Psoas muscle (tissue), 8 donors: Measurements from ENCODE around the gene RB1. TPM values are rescaled to one million over a fixed set of nuclear protein-coding genes. Genes with fewer than 3 reads are reported as not detected.

ENCODE experiments used
- ATAC-seq, 4 donors: fragments of 200-7000 bp; cut with Tn5 transposase; one replicate each; pipeline ENCODE4 v1.9.1; 2020; ENCODE audit warnings: moderate library complexity in 3 of 4, mild to moderate bottlenecking in 2 of 4
- DNase-seq, 2 donors: peaks; one replicate each; pipeline ENCODE4 v3.0.0-alpha.2; 2020
- H3K27ac ChIP-seq: fragments of 200-600 bp; one replicate; pipeline ENCODE4 v1.8.0; 2022
- H3K27me3 ChIP-seq, 3 donors: fragments of 200-600 bp in 1 of 3; one replicate each; pipeline versions ENCODE4 v1.6.1 to v1.8.0; 2013 to 2022; ENCODE audit warnings: low read length in 2 of 3, mild to moderate bottlenecking in 2 of 3, moderate library complexity in 1 of 3; ENCODE audit not compliant: insufficient read depth in 3 of 3
- H3K36me3 ChIP-seq, 2 donors: fragments of 200-600 bp in 1 of 2; one replicate each; pipeline versions ENCODE4 v1.6.1 to v1.8.0; 2013 to 2022; ENCODE audit warnings: low read depth in 1 of 2, mild to moderate bottlenecking in 1 of 2, moderate library complexity in 1 of 2; ENCODE audit not compliant: insufficient read depth in 1 of 2
- H3K4me1 ChIP-seq: fragments of 200-600 bp; one replicate; pipeline ENCODE4 v1.8.0; 2022
- H3K4me3 ChIP-seq: fragments of 200-600 bp; one replicate; pipeline ENCODE4 v1.8.0; 2022; ENCODE audit warnings: mild to moderate bottlenecking
- H3K9me3 ChIP-seq: fragments of 200-600 bp; one replicate; pipeline ENCODE4 v1.8.0; 2022
- WGBS, 3 donors: extraction: QIAGEN DNeasy Blood & Tissue Kit; methylation state at CpG; one replicate each; pipeline versions ENCODE4 v1.1.6 to v1.1.7; 2013; 5-methylcytosine and 5-hydroxymethylcytosine counted together
- intact Hi-C, 2 donors: fragments of 100-400 bp; cut with DNase I; formaldehyde crosslinking; loops; one replicate each; pipeline versions ENCODE4 v1.11.0 to v1.14.2; 2022
- polyA plus RNA-seq, 3 donors: library from polyadenylated mRNA; stranded (reverse); fragments of 200-250 nt; gene quantifications; one replicate each; pipeline ENCODE4 v1.2.3, GENCODE V29; 2013
- total RNA-seq, 4 donors: library from RNA; stranded (reverse); fragmentation: NEBNext Ultra II Directional in 2 of 4; extraction: Animal tissue kit (Norgen Biotek cat#: 25700) in 2 of 4; gene quantifications; one replicate each; pipeline versions ENCODE4 v1.2.1 to v1.2.4, GENCODE V29; 2021 to 2023
- TF ChIP-seq, protein P1 (sequence below): fragments of 200-600 bp; IDR thresholded peaks from one replicate; pipeline ENCODE4 v1.8.0; 2022; ENCODE audit warnings: antibody characterized with exemption
- donor health status: healthy with polysubstance abuse.
- donor health status: DM: no; HTN: no; CAD: no; lungs with moderate emphysema.
- donor health status: Bipolar disorder and iron deficiency.
- donor health status: healthy.
- donor health status: DM: yes; HTN: yes; CAD: no.
- donor health status: DM: no; HTN: no; CAD: no.
- donor health status: DM: no; HTN: no; CAD: no.
- donor health status: DM: yes; HTN: yes; CAD: no.

Gene RB1
- total and polyA plus RNA-seq, 7 donors = 16.6 to 35.6 (median 28.0) TPM

GRCh38 chr13:48318377-48318811, 14.8 kb downstream of the RB1 start:
- Histone ChIP-seq H3K36me3 (peaks cover 0 to 2% of the 10 kb centered on the region in 2 donors), H3K27ac (no peak overlapping the region), H3K27me3 (no peaks in the 10 kb centered on the region), H3K4me1 (no peaks in the 10 kb centered on the region), H3K4me3 (peak overlapping the region; percentile 41), H3K9me3 (peaks cover 21% of the 10 kb centered on the region)
- DNase-seq (peak in 1 of 2 donors; percentile 50), ATAC-seq (peak; percentile 28 to 43 (median 38))
- TF ChIP-seq, protein P1, sequence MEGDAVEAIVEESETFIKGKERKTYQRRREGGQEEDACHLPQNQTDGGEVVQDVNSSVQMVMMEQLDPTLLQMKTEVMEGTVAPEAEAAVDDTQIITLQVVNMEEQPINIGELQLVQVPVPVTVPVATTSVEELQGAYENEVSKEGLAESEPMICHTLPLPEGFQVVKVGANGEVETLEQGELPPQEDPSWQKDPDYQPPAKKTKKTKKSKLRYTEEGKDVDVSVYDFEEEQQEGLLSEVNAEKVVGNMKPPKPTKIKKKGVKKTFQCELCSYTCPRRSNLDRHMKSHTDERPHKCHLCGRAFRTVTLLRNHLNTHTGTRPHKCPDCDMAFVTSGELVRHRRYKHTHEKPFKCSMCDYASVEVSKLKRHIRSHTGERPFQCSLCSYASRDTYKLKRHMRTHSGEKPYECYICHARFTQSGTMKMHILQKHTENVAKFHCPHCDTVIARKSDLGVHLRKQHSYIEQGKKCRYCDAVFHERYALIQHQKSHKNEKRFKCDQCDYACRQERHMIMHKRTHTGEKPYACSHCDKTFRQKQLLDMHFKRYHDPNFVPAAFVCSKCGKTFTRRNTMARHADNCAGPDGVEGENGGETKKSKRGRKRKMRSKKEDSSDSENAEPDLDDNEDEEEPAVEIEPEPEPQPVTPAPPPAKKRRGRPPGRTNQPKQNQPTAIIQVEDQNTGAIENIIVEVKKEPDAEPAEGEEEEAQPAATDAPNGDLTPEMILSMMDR = no peak
- intact Hi-C loops = no loop called here
- WGBS, 3 donors = 70 to 74% (median 73%) methylated on average over 25 to 28 of the region's 28 CpGs

DNA sequence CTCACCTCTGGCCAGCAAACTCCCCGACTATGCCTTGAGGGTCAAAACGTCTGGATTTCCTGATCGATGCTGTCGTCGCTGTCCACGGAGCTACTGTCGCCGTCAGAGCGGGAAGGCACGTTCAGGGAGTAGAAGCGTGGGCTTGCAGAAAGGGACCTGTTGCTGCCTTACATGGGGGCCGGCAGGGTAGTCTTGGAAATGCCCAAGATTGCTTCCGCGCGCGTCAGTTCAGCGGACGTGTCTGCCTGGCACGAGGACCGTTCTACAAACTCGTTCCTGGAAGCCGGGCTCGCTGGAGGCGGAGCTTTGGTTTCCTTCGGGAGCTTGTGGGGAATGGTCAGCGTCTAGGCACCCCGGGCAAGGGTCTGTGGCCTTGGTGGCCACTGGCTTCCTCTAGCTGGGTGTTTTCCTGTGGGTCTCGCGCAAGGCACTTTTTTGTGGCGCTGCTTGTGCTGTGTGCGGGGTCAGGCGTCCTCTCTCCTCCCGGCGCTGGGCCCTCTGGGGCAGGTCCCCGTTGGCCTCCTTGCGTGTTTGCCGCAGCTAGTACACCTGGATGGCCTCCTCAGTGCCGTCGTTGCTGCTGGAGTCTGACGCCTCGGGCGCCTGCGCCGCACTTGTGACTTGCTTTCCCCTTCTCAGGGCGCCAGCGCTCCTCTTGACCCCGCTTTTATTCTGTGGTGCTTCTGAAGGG, 15.4 kb downstream of the RB1 start:
- whole genome bisulfite sequencing, 3 donors = 69 to 77% (median 75%) methylated on average over 47 of the region's 47 CpGs

DNA sequence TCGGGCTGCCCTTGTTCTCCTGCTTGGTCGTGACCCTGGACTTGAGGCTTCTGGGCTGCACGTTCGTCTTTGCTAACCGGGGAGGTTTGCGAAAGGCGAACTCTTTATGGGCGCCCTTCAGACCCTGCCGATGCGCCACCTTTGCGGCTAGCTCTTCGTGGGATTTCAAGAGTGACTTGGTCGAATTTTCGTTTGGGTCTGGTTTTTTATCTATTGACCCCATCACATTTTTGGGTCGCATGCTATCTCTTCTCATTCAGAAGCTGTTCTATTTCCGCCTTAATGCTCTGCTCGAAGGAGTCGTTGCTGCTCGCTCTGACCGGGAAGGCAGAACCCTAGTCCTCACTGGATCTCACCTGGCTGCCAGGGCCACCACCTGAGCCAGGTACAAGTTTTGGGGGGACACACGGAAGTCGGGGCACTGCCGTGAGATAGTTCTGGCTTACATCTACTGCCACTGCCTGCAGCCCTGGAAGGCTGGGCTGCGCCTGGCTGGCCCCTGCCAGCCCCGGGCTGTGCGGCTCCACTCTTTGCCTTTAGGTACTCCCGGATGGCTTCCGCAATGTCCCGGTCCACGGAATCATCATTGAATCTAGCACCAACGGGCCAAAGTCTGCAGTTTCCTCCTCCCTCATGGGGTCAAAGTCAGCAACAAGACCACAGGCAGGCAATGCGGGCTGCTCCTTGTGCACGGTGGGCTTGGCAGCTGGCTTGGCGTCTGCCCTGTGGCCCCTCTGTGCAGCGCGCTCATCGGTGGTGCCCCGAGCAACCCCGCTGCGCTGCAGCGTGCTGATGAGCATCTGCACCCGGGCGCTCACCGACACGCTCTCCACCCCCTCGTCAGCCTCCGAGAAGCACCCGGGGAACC, 16.2 kb downstream of the RB1 start:
- intact Hi-C loops = loop anchor here in 1 of 2 donors (10.0 kb wide), 1 partner anchor 175 kb away; no protein-coding TSS in a partner anchor
- WGBS, 3 donors = 83 to 85% (median 85%) methylated on average over 47 to 48 of the region's 48 CpGs
- DNase-seq (no peak), ATAC-seq (no peak)
- Histone ChIP-seq H3K27me3 (no peaks in the 10 kb centered on the region), H3K9me3 (peaks cover 17% of the 10 kb centered on the region), H3K4me1 (no peaks in the 10 kb centered on the region), H3K4me3 (no peak overlapping the region), H3K27ac (no peak overlapping the region), H3K36me3 (peaks cover 0 to 2% of the 10 kb centered on the region in 2 donors)
- TF ChIP-seq, protein P1 = no peak

More for the DNA sequence above, 15.4 kb downstream of the RB1 start:
- peak overlapping the region; percentile 41 for H3K4me3 ChIP-seq
- ATAC-seq (peak in 2 of 4 donors; percentile 25 to 36), DNase-seq (peak in 1 of 2 donors; percentile 53)
- H3K36me3 ChIP-seq = peaks cover 0 to 2% of the 10 kb centered on the region in 2 donors
- no peaks in the 10 kb centered on the region for H3K27me3 ChIP-seq
- H3K4me1 ChIP-seq = no peaks in the 10 kb centered on the region
- TF ChIP-seq, protein P1 = no peak
- H3K27ac ChIP-seq = no peak overlapping the region
- intact Hi-C loops = no loop called here
- peaks cover 18% of the 10 kb centered on the region for H3K9me3 ChIP-seq

DNA sequence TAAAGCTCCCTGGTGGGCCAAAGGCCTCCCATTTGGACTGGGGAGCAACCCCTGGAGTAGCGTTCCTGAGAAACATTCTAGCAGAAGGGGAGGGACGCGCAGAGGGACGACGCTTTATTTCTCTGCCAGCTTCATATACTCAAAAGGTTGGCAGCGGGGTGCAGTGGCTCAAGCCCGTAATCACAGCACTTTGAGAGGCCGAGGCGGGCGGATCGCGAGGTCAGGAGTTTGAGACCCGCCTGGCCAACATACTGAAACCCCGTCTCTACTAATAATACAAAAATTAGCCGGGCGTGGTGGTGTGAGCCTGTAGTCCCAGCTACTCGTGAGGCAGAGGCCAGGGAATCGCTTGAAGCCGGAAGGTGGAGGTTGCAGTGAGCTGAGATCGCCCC, 16.8 kb downstream of the RB1 start:
- intact Hi-C loops = loop anchor here in 1 of 2 donors (10.0 kb wide), 1 partner anchor 174 kb away; no protein-coding TSS in a partner anchor
- peaks cover 0 to 2% of the 10 kb centered on the region in 2 donors for H3K36me3 ChIP-seq
- H3K27me3 ChIP-seq = no peaks in the 10 kb centered on the region
- H3K27ac ChIP-seq = no peak overlapping the region
- DNase-seq (no peak), ATAC-seq (no peak)
- H3K4me1 ChIP-seq = no peaks in the 10 kb centered on the region
- TF ChIP-seq, protein P1 = no peak
- WGBS, 3 donors = 84 to 90% (median 88%) methylated on average over 20 of the region's 20 CpGs
- H3K4me3 ChIP-seq = no peak overlapping the region
- H3K9me3 ChIP-seq = peaks cover 17% of the 10 kb centered on the region
